Fibroblast of peridontal ligament (primary cell): Measurements from ENCODE around the gene DMKN.
"Not testable (repeated sequence)": the region's sequence is repeated elsewhere in the genome, so short reads cannot be mapped to it uniquely, and the experiment has no call there.

Experiments used
- DNase-seq: peaks from one replicate; pipeline ENCODE4 v3.0.0-alpha.2; 2010; ENCODE audit errors: extremely low read depth

Gene DMKN

DNA sequence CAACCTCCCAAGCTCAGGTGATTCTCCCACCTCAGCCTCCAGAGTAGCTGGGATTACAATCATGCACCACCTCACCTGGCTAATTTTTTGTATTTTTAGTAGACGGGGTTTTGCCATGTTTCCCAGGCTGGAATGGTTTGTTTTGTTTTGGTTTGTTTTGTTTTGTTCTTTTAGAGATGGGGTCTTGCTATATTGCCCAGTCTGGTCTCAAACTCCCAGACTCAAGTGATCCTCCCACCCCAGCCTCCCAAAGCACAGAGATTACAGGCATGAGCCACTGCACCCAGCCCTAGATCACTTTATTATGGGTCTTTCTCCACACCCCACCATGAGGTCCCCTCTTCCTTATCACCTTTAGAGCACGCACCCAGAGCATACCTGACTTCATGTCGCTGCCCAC lies 15.2 kb downstream of the DMKN start:
- no peak for DNase-seq

DNA sequence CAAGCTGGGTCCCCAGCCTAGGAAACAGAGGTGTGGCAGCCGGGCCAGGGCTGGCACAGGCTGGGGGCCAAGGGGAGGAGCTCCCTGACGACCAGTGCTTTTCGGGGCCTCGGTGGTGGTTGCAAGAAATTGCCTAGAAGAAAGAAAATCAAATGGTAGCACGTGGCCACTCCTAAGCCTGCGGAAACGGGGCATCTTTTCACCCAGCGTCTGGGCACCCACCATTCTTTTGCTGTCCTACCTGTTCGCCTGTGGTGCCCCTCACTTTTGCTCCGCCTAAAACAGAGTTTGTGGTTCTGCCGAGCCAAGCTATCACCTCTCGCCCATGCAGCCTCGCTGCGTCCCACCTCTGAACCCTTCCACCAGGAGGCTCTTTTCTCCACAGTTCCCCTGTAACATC lies 16.0 kb downstream of the DMKN start:
- DNase-seq, result no peak

GRCh38 chr19:35495107-35496064 lies 18.1 kb downstream of the DMKN start:
- DNase-seq, result peak; percentile 56

- DNase-seq, result no peak
Measured at GRCh38 chr19:35493971-35494370, 19.5 kb downstream of the DMKN start.

GRCh38 chr19:35491836-35492360 lies 21.6 kb downstream of the DMKN start:
- no peak for DNase-seq

DNA sequence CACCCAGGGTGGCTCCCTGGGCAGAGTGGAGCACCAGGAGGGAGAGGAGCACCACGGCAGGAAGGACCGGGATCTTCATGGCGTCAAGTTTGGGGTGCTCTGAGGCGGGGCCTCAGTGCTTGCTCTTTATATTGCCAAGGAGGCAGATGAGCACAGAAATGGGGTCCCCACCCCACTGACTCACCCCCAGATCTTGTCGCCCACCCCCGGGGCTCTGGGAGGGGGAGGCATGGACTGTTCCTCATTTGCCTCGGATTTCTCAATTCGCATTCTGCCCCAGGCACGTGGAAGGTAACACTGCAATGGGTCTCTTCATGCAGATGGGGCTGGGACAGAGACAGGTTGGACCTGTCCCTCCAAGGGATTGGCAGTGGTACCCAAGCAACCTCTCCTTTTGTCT lies 23.1 kb downstream of the DMKN start, which contains the start of gene KRTDAP:
Gene KRTDAP, minus strand, starts transcription at position 101 of the 400 bp plus-strand sequence. Its CDS starts 22 bp downstream, at position 79.
- DNase-seq, result no peak

- DNase-seq, result no peak
Measured at GRCh38 chr19:35488677-35489076, 24.8 kb downstream of the DMKN start.

- no peak for DNase-seq
Measured at GRCh38 chr19:35487656-35488182, 25.7 kb downstream of the DMKN start.

- no peak for DNase-seq
Measured at GRCh38 chr19:35486268-35486708, 27.2 kb downstream of the DMKN start.

GRCh38 chr19:35484252-35485036 lies 29.0 kb downstream of the DMKN start:
- no peak for DNase-seq

GRCh38 chr19:35483089-35483488 lies 30.4 kb downstream of the DMKN start:
- no peak for DNase-seq

DNA sequence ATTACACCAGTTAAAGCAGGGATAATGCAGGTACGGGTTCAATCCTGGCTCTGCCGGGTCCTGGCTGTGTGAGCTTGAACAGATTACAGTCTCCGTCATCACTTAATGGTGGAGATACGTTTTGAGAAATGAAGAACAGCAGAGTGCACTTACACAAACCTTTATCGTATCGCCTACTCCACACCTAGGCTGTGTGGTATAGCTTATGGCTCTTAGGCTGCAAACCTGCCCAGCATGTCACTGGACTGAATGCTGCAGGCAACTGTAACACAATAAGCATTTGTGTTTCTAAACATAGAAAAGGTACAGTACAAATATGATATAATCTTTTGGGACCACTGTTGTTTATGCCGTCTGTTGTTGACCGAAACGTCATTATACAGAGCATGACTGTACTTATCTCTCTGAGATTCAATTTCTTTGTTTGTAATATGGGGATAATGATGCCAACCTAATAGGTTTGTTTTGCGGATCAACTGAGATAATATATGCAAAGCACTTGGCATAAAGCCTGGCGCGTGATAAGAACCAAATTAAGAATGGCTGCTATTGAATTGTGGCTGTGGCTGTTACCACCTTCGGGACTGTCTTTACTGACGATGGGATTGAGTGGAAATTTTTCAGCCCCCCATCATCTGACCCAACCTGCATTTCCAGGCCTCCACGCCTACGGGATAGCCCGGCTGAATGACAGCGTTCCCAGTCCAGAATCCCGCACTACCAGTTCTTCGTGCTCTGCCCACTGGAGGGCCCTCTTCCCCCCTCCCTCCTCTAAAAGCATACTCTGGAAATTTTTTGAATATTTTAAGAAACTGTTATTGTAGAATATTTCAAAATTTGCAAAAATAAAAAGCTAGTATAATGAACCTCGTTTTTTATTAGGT lies 34.4 kb downstream of the DMKN start:
- no peak for DNase-seq

DNA sequence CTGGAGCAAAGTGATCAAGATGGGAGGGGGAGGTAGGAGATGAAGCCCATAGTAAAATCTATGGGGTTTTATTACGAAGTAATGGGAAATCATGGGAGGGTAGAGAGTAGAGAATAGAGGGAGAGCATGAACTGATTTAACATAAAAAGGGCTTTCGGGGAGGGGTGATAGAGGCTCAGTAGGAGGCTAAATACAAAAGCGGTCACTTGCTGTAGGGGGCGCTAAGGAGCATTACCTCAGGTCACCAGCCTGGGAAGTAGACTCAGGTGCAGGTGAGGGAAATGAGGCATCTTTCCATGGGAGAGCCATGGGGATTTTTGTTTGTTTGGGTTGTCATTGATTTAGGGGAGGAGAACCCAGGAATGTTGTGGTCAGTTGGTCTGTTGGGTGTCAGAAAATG lies 37.3 kb downstream of the DMKN start:
- no peak for DNase-seq

DNA sequence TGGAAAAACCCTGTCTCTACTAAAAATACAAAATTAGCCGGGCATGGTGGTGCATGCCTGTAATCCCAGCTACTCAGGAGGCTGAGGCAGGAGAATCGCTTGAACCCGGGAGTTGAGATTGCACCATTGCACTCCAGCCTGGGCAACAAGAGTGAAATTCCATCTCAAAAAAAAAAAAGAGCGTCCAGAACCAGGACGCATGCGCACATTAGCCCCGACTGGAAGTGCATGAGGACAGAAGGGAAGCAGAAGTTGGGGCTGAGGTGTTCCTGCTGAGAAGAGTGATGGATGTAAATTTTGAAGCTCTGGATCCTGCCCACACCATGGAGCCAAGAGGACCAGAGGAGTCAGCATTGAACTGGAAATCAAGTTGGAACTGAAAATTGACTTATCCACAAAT lies 38.9 kb downstream of the DMKN start:
- not testable (repeated sequence) for DNase-seq

DNA sequence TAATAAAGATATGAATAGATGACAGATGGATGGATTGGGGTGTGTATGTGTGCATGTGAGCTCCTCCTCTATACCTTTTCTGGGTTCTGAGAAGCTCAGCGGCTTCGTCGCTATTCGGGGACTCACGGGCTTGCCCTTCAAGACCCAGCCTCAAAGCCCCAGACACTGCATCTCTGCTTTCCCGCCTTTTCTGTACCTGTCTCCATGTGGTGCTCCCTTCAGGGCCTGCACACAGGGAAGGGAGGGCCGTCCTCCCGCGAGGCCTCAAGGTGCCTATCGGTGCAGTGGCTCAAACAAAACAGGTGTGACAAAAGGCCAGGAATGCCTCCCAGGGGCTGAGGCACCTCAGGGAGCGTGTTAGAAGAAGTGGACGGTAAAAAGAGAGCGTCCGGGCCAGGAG lies 39.3 kb downstream of the DMKN start:
- DNase-seq, result no peak

- no peak for DNase-seq
Measured at GRCh38 chr19:35471946-35472345, 41.5 kb downstream of the DMKN start.

DNA sequence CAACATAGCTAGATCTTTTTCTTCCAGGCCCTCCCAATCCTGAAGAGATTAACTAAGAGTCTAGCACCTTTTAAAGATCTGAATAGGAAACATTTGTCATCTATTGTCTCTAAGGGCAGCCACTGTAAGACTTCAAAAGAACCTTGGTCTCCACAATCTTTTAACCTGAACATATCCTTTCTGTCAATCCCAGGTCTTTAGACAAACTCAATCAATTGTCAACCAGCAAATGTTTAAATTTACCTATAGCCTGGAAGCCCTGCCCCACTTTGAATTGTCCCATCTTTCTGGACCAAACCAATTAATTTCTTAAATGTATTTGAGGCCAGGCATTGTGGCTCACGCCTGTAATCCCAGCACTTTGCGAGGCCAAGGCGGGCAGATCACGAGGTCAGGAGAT lies 42.4 kb downstream of the DMKN start:
- DNase-seq, result not testable (repeated sequence)

- DNase-seq, result no peak
Measured at GRCh38 chr19:35470128-35470527, 43.3 kb downstream of the DMKN start.

DNA sequence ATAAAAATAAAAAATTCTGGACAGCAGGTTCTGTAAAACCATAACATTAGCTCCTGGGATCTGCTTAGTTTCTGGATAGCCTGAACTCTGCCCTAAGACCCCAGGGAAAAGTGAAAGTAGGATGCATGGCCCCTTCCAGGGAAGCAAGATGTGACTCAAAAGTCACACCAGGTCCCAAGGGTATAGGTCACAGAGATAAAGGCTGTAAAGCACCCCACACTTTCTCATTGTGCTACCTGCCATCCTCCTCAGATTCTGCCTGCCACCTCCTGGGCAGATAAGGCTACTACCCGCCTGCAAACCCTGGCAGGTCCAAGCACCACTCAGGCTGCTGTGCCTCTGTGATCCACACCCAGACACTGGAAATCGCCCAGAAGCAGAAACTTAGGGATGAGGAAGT lies 44.8 kb downstream of the DMKN start:
- DNase-seq, result peak; percentile 9

DNA sequence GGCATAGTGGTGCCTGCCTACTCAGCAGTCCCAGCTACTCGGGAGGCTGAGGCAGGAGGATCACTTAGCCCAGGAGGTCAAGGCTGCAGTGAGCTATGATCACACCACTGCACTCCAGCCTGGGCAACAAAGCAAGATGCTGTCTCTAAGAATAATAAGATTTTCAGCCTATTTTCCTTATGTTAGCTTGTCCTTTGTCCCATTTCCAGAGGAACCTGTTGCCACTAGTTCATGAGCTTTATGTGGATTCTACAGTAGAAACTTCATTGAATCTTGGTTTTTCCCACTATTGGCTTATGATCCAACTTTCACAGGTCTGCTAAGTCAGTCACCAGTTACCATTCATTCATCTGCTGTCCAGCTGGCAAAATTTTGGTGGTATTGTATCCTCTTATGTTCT lies 47.2 kb downstream of the DMKN start:
- DNase-seq, result no peak

GRCh38 chr19:35462956-35463355 lies 50.5 kb downstream of the DMKN start:
- DNase-seq, result not testable (repeated sequence)
